GM12874 (cell line): ENCODE data around the gene IGF2R.

Experiments
- TF ChIP-seq, protein P1 (sequence below): IDR thresholded peaks from 2 replicates; pipeline ENCODE4 v1.5.1; 2011; ENCODE audit warnings: low read depth, mild to moderate bottlenecking, control low read depth, low read length, moderate library complexity; ENCODE audit not compliant: insufficient read depth

Gene IGF2R

DNA sequence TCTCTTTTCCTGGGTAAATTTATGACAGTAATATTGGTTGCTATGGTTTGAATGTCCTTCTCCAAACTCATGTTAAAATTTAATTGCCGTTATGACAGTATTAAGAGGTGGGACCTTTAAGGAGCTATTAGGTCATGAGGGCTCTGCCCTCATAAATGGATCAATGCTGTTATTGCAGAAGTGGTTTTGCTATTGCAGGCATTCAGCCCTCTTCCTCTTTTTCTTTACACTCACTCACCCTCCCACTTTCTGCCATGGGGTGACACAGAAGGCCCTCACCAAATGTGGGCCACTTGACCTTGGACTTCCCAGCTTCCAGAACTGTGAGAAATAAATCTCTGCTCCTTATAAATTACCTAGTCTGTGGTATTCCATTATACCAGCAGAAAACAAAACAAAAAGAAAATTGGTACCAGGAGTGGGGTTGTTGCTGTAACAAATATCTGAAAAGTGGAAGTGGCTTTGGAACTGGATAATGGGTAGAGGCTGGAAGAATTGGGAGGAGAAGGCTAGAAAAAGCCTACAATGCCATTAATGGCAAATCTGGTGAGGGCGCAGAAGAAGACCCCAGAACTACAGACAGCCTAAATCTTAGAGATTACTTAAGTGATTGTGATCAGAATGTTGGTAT, 24.8 kb upstream of the IGF2R start:
- TF ChIP-seq, protein P1, sequence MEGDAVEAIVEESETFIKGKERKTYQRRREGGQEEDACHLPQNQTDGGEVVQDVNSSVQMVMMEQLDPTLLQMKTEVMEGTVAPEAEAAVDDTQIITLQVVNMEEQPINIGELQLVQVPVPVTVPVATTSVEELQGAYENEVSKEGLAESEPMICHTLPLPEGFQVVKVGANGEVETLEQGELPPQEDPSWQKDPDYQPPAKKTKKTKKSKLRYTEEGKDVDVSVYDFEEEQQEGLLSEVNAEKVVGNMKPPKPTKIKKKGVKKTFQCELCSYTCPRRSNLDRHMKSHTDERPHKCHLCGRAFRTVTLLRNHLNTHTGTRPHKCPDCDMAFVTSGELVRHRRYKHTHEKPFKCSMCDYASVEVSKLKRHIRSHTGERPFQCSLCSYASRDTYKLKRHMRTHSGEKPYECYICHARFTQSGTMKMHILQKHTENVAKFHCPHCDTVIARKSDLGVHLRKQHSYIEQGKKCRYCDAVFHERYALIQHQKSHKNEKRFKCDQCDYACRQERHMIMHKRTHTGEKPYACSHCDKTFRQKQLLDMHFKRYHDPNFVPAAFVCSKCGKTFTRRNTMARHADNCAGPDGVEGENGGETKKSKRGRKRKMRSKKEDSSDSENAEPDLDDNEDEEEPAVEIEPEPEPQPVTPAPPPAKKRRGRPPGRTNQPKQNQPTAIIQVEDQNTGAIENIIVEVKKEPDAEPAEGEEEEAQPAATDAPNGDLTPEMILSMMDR = no peak

DNA sequence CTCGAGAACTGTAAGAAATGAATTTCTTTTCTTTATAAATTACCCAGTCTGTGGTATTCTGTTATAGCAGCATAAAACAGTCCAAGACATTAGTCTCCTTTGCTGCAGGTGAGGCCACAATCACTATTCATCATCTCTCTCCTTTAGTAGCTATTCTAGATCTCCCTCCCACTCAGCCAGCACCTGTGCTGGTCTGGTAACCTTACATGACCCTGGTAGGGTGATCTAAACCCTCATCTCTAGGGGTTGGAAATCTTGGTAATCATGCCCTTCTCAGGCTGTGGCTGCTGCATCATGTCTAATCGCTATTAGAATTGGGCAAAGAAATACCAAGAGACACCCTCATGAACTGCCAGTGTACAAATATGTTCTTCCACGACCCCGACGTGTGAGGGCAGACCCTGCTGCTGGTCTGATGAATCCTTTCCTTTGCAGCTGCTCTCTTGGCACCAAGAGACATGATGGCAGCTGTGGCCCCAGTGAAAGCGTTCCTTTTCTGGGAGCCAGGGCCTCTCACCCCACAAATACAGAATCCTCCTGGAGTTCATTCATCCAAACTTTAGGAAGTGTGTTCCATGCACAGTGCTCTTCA, 23.0 kb upstream of the IGF2R start:
- TF ChIP-seq, protein P1 = no peak

DNA sequence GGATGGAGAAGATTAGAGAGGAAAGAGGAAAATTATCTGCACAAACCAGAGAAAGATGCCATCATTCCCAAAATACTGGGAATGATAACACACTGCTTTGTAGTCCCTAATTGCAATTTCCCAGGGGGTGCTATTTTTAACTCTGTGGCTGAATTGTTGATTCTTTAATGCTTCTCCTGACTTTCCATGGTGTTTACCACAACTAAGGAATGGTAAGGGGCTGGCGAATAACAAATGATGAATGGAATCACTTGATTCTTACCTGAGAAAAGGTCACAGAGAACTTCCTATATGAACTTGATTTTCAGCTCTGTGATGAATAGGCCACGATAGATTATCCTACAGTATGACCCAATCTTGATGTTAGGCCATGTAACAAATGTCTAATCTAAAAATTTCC, 22.0 kb upstream of the IGF2R start:
- TF ChIP-seq, protein P1 = no peak

DNA sequence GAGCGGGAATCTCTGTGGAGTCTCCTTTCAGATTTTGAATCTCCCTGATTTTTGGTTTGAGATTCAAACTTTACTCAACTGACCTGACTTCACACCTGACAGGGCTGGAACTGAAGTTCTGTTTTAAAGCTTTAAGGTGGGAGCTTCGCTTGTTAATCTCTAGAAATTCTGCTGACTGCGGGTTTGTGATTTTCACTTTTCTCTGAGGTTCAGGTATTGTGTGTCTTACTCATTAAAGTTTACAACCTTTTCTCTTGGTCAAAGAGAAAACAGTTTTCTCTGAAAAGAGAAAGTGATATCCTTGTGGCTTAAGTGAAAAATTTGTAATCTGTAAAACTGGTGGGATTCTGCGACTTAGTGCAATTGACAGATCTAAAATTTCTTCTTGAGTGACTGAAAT, 20.7 kb upstream of the IGF2R start:
- TF ChIP-seq, protein P1 = no peak

DNA sequence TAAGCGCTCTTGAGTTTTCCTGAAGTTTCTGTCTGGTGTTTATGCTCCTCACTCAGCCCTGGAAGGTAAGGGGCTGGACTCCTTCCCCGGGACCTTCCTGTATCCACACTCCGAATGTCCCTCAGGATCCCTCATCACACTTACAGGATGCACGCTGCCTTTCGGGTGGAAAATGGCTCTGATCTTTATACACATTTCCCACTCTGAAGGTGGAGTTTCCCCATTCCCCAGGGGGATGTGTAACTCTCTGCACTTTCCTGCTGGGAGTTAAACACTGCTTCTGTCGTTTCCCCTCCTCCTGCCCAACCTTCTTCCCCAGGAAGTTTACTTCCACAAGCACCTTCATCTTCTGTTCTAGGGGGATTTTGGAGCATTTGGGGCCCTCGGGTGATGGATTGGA, 17.1 kb upstream of the IGF2R start:
- TF ChIP-seq, protein P1 = no peak

DNA sequence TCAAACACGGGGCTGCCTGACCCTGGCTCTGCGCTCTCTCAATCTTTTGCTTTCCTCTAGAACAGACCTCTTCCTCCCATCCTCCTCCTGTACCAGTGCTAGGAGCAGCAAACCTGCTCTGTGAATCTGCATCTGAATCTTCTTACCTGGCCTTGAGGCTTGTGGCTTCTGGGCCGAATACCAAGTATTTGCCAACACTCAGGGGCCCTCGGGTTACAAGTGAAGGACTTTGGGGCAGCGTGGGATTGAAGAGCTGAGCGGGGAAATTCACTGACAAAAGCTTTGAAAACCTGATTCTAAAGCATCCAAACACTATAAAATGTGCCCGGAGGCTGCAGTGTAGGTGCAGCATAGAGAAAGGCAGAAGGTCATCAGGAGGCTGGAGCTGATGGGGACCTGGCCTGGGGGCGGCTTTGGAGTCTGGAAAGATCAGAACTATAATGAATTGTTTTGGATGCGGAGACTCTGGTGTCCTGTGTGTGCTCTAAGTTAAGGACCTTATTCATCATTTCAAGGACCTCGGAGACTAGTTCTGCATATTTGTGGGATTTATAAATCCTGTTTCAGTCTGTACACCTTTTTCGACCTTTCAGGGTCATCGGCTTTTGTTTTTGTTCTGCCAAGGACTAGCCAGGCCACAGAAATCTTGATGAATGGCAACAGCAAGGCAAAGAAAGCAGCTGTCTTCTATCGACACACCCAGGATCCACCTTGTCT, 16.4 kb upstream of the IGF2R start:
- TF ChIP-seq, protein P1 = no peak

DNA sequence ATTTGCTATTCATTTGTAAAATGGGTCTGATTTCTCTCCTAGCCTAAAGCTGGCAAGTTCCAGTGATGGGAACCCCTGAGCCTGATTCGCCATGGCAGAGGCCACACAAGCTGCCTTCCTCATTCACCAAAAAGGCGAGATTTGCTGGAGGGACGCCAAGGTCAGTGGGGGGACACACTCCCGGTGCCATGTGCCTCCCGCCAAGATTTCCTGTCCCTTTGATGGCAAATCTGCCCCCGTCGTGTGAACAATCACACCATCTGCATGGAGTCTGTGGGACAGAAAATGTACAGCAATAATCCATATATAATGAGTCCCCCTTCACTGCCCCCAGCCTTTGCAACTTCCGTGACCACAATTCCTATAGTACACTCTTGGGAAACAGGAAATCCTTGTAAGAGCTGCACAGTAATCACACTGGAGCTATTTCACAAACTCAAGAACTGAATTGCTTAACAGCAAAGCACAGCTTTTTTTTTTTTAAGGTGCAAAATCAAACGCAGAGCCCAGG, 15.7 kb upstream of the IGF2R start:
- TF ChIP-seq, protein P1 = no peak
